Loucy (cell line): Measurements from ENCODE around the gene C11orf68.

Experiments used
- CTCF ChIP-seq: fragments of 200-600 bp; sonication (generic); conservative IDR thresholded peaks from 2 replicates; pipeline ENCODE4 v1.5.1; 2014; ENCODE audit warnings: mild to moderate bottlenecking, antibody characterized with exemption, low read length
- EZH2phosphoT487 ChIP-seq: fragments of 200-600 bp; IDR thresholded peaks from 2 replicates; pipeline ENCODE4 v1.6.1; 2018; ENCODE audit warnings: antibody characterized with exemption, mild to moderate bottlenecking, moderate library complexity, borderline replicate concordance

- TF ChIP-seq CTCF (no peak), EZH2phosphoT487 (no peak)
Observed at GRCh38 chr11:65917077-65917433, 1.8 kb downstream of the C11orf68 start.
